NCI-H1048 (cell line): ENCODE results near the gene SMOC1.

Experiments used
- DNase-seq: peaks from one replicate; lab custom pipeline; 2025; lab: John Stamatoyannopoulos, UW

SMOC1 gene

GRCh38 chr14:70045310-70045709 is 166.1 kb downstream of the SMOC1 start:
- DNase-seq, result no peak

DNA sequence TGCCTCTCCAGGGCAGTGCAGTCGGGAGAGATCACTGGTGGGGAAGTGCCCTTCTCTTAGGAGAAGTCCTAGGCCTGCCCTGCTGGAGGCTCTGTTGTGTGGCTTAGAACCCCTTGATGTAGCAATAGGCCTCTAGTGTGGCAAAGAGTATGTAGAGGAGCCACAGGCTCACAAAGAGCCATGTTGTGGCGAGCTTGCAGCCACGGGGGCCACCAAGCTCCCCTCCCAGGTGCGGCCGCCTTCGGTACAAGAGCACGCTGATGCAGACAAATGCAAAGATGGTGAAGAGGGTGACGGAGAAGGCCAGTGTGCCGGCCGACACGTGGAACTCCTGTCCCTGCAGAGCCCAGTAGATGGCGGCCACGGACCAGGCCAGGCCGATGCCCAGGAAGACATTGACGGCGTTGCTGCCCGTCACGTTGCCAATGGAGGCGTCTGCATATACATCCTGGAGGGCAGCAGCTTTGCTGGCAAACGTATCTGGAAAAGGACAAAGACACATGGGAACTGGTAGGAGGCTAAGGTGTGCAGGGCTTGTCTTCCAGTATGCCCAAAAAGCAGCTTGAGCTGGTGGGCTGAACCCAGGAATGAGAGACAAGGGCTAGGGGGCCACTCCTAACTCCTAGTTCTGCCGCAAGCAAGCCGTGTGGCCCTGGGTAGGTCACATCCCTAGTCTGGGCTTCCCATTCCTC is 166.8 kb downstream of the SMOC1 start:
- no peak for DNase-seq

- no peak for DNase-seq
Observed at GRCh38 chr14:70047598-70048312, 168.5 kb downstream of the SMOC1 start.

DNA sequence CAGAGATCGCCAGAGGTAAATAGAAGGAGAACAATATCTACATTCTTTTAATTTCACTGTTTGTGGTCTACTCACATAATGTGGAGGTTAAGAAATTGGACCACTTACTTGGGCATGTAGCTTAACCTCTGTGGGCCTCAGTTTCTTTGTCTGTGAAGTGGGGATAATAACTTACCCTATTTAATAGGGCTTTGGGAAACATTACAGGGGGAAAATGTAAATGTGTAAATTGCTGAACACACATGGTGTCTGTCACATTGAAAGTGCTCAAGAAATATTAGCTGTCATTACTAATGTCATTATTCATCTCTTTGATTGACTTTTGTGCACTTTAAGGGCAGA is 169.1 kb downstream of the SMOC1 start:
- no peak for DNase-seq

GRCh38 chr14:70049605-70050004 is 170.4 kb downstream of the SMOC1 start:
- no peak for DNase-seq

- DNase-seq, result no peak
Observed at GRCh38 chr14:70050136-70050535, 170.9 kb downstream of the SMOC1 start.

DNA sequence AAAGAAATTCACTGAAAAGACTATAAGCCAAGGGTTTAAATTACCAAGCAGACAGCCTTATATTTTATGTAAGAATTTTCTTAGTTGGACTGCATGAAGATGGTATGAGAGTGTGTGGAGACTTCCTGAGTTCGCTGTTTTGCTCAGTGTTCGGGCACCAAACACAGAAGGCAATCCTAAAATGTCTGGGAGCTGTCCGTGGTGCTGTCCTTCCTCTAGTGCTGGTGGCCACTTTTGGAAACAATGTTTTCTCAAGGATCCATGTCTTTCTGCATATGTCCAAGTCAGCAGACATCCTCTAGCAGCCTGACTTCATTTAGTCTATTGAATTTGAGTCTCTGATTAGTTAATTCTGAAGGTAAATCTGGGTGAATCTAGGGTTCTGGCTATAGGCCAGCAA is 173.8 kb downstream of the SMOC1 start:
- no peak for DNase-seq

GRCh38 chr14:70057519-70058136 is 178.4 kb downstream of the SMOC1 start:
- no peak for DNase-seq

DNA sequence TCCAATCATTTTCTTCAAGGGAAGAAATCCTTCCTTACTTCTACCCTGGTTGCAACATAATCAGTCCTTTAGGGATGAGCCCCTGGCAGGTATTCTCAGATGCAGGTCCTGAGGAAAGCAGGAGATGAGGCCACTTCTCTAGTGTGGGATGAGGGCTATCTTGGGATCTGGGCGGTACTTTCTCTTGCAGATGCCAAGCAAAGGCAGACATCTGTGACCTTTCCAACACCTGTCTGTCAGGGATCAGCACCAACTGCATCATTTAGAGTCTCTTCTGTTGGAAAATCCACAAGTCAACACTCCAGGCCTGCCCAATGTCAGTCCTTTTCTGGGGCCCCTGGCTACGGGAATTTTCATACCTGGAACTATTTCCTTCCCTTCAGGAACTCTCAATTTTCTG is 180.3 kb downstream of the SMOC1 start:
- no peak for DNase-seq

GRCh38 chr14:70061108-70061507 is 181.9 kb downstream of the SMOC1 start:
- DNase-seq, result no peak

GRCh38 chr14:70064136-70064865 is 185.1 kb downstream of the SMOC1 start:
- DNase-seq, result no peak

DNA sequence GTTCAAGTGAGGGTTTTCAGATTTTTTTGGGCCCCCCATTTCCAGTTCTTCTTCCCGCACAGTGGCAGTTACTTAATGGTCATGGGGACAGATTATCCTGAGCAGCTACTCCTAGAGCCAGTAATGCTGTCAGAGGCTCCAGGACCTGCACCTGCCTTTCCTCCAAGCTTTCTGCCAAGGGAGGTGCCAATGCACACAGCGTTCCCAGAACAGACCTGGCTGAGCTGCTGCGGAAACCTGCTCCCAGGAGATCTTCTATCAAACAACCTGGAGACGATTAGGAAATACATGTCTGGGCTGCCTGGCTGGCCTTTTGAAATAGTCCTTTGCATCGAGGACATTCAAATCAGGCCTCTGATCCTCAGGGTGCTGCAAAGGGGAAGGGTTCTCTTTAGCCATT is 188.6 kb downstream of the SMOC1 start:
- DNase-seq, result no peak

GRCh38 chr14:70069186-70069585 is 190.0 kb downstream of the SMOC1 start:
- DNase-seq, result no peak

DNA sequence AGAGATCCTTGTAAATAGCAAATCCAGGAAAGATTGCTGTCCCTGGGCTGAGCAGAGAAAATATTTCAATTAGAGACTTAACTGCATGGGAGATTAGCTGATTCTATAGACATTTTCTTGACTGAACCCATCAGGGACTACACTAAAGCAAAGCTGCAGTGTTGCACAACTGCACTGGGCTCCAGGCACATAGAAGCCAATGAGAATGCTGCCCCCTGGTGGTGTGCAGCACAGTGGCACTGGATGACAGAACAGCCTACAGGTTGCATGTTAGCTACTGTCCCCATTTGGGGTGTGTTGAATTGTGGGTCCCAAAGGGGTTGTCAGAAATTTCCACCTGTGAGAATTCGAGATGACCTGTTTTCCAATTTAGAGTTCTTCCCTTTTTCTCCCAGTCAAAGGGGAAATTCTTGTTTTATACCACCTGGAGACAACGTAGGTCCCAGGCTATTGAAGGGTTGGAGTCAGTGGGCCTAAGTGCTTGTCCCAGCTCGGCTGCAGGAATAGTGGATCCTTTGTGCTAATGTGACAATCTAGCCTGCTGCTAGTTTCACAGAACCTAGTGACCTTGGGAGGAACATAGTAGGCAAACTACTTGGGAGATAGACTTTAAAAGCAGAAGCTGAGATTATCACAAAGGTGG is 194.8 kb downstream of the SMOC1 start:
- DNase-seq, result peak; percentile 5

DNA sequence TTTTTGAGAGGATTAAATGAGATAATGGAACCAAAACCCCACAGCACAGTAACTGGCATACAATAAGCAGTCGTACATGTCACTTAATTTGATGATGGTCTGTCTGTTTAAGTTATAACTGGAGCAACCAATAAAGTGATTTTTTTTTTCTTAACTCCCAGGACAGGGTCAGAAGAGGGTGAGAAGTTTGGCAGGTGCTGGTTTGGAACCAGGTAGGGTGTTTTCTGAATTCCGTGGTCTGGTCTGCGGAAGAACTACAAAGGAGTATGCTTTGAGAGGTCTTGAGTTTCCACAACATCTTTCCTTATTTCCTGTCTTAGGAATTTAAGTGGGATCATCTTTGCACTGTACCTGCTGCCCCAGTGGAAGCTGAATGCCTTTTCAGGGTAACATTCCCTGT is 197.8 kb downstream of the SMOC1 start:
- DNase-seq, result no peak

GRCh38 chr14:70077720-70078119 is 198.5 kb downstream of the SMOC1 start:
- DNase-seq, result no peak

GRCh38 chr14:70078329-70078728 is 199.1 kb downstream of the SMOC1 start:
- DNase-seq, result no peak

DNA sequence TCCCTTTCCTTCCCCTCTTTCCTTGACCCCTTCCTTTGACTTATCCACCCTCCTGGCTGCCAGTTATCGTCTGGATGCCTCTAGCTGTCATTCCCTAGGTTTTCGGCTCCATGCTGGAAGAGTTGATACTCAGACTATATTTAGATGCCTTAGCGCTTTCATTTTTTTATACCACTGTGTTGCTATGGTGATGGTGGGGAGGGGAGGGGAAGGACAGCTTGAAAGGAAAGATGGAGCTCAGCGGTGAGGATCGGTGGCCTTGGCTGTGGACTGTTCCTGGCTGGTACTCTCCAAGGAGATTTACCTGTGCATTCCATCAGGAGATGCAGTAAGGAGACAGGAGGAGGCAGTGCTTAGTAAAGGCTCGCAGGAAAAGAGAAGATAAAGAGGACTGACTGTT is 200.9 kb downstream of the SMOC1 start:
- DNase-seq, result no peak
